ENCODE measurements around the gene RASSF5.

DNA sequence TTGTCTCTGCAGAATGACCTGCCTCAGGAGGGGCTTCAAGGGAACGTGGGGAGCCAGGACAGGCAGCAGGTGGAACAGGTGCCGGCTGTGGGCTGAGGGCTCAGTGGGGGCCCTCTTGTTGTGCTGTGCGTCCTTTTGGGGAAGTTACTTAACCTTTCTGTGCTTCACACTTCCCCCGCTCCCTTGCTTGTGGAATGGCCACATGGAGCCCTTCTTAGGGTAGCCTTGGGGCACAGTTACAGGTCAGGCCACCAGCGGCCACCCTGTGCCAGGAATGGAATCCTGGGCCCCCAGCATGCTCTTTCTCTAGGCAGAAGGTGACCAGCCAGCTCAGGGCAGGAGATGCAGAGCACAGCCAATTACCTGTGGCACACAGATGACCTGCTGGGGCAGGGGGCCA lies 34.4 kb upstream of the RASSF5 start:
- TF ChIP-seq ESRRA (IDR thresholded peaks at IDR 0.05; ENCODE audit: low read length) (no peak), ZNF622 (IDR thresholded peaks at IDR 0.05) (no peak), REST (IDR thresholded peaks at IDR 0.05; ENCODE audit: low read depth, low read length) (no peak), CHD2 (IDR thresholded peaks at IDR 0.05; ENCODE audit: borderline replicate concordance, low read depth, low read length) (no peak), EZH2 (IDR thresholded peaks at IDR 0.05; ENCODE audit: borderline replicate concordance, control insufficient read depth, low read depth, low read length) (no peak), CEBPB (IDR thresholded peaks at IDR 0.05; ENCODE audit: borderline replicate concordance in 1 of 2, low read depth in 2 of 2, low read length in 2 of 2) (no peak)
- TF ChIP-seq, protein P1, sequence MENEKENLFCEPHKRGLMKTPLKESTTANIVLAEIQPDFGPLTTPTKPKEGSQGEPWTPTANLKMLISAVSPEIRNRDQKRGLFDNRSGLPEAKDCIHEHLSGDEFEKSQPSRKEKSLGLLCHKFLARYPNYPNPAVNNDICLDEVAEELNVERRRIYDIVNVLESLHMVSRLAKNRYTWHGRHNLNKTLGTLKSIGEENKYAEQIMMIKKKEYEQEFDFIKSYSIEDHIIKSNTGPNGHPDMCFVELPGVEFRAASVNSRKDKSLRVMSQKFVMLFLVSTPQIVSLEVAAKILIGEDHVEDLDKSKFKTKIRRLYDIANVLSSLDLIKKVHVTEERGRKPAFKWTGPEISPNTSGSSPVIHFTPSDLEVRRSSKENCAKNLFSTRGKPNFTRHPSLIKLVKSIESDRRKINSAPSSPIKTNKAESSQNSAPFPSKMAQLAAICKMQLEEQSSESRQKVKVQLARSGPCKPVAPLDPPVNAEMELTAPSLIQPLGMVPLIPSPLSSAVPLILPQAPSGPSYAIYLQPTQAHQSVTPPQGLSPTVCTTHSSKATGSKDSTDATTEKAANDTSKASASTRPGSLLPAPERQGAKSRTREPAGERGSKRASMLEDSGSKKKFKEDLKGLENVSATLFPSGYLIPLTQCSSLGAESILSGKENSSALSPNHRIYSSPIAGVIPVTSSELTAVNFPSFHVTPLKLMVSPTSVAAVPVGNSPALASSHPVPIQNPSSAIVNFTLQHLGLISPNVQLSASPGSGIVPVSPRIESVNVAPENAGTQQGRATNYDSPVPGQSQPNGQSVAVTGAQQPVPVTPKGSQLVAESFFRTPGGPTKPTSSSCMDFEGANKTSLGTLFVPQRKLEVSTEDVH (IDR thresholded peaks at IDR 0.05; ENCODE audit: low read depth, partially characterized antibody): no peak
- TF ChIP-seq, protein P2, sequence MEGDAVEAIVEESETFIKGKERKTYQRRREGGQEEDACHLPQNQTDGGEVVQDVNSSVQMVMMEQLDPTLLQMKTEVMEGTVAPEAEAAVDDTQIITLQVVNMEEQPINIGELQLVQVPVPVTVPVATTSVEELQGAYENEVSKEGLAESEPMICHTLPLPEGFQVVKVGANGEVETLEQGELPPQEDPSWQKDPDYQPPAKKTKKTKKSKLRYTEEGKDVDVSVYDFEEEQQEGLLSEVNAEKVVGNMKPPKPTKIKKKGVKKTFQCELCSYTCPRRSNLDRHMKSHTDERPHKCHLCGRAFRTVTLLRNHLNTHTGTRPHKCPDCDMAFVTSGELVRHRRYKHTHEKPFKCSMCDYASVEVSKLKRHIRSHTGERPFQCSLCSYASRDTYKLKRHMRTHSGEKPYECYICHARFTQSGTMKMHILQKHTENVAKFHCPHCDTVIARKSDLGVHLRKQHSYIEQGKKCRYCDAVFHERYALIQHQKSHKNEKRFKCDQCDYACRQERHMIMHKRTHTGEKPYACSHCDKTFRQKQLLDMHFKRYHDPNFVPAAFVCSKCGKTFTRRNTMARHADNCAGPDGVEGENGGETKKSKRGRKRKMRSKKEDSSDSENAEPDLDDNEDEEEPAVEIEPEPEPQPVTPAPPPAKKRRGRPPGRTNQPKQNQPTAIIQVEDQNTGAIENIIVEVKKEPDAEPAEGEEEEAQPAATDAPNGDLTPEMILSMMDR (IDR thresholded peaks at IDR 0.05 in 2 of 3, conservative IDR thresholded peaks at IDR 0.05 in 1 of 3; ENCODE audit: control insufficient read depth in 2 of 3, extremely low read depth in 1 of 3, insufficient read depth in 1 of 3, low read depth in 3 of 3, low read length in 3 of 3): no peak
- TF ChIP-seq, protein P3, sequence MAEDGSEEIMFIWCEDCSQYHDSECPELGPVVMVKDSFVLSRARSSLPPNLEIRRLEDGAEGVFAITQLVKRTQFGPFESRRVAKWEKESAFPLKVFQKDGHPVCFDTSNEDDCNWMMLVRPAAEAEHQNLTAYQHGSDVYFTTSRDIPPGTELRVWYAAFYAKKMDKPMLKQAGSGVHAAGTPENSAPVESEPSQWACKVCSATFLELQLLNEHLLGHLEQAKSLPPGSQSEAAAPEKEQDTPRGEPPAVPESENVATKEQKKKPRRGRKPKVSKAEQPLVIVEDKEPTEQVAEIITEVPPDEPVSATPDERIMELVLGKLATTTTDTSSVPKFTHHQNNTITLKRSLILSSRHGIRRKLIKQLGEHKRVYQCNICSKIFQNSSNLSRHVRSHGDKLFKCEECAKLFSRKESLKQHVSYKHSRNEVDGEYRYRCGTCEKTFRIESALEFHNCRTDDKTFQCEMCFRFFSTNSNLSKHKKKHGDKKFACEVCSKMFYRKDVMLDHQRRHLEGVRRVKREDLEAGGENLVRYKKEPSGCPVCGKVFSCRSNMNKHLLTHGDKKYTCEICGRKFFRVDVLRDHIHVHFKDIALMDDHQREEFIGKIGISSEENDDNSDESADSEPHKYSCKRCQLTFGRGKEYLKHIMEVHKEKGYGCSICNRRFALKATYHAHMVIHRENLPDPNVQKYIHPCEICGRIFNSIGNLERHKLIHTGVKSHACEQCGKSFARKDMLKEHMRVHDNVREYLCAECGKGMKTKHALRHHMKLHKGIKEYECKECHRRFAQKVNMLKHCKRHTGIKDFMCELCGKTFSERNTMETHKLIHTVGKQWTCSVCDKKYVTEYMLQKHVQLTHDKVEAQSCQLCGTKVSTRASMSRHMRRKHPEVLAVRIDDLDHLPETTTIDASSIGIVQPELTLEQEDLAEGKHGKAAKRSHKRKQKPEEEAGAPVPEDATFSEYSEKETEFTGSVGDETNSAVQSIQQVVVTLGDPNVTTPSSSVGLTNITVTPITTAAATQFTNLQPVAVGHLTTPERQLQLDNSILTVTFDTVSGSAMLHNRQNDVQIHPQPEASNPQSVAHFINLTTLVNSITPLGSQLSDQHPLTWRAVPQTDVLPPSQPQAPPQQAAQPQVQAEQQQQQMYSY (CRISPR knock-in tag; IDR thresholded peaks at IDR 0.05): no peak
